IMR-90 (cell line): Measurements from ENCODE around the gene SMARCD2. TPM values are rescaled to one million over a fixed set of nuclear protein-coding genes. Genes with fewer than 3 reads are reported as not detected.

Experiments used
- ATAC-seq: fragments of 200-7000 bp; cut with Tn5 transposase; 2 replicates; pipeline ENCODE4 v1.9.1; 2020; ENCODE audit warnings: low read depth, mild to moderate bottlenecking, moderate library complexity
- BruUV-seq: library from RNA; stranded (reverse); fragments of 400-500 nt; replicated peaks from 2 replicates; lab custom pipeline; 2021; lab: Mats Ljungman, UMichigan
- CTCF ChIA-PET: fragments of 300-600 bp; formaldehyde crosslinking; extraction: SDS; loops from one replicate; lab custom pipeline; 2021; ENCODE audit warnings: antibody characterized with exemption; lab: Yijun Ruan, JAX
- POLR2A ChIA-PET: fragments of 300-600 bp; sonication (Branson Sonifier 250); formaldehyde crosslinking; loops from one replicate; lab custom pipeline; 2022; ENCODE audit warnings: antibody characterized with exemption; ENCODE audit not compliant: unreplicated experiment; lab: Charles Lee
- DNase-seq: peaks from one replicate; pipeline ENCODE4 v3.0.0; 2013
- H2AFZ ChIP-seq: replicated peaks from 2 replicates; pipeline ENCODE3; 2013; ENCODE audit warnings: low read length, mild to moderate bottlenecking; ENCODE audit not compliant: poor library complexity
- H2AK5ac ChIP-seq: 2 replicates; pipeline ENCODE4 v1.6.1; 2013; ENCODE audit warnings: low read depth, low read length, inconsistent platforms
- H2AK9ac ChIP-seq: replicated peaks from 2 replicates; pipeline ENCODE3; 2013; ENCODE audit warnings: mild to moderate bottlenecking, low read depth, low read length, moderate library complexity; ENCODE audit not compliant: poor library complexity
- H2BK120ac ChIP-seq: 2 replicates; pipeline ENCODE4 v1.6.1; 2013; ENCODE audit warnings: low read depth, low read length, inconsistent platforms
- H2BK15ac ChIP-seq: 3 replicates; pipeline ENCODE4 v1.6.1; 2013; ENCODE audit warnings: low read depth, low read length, inconsistent platforms
- H2BK20ac ChIP-seq: 2 replicates; pipeline ENCODE4 v1.6.1; 2013; ENCODE audit warnings: low read depth, mild to moderate bottlenecking, inconsistent platforms, low read length, moderate library complexity
- H2BK5ac ChIP-seq: 2 replicates; pipeline ENCODE4 v1.6.1; 2013; ENCODE audit warnings: mild to moderate bottlenecking, low read depth, low read length, inconsistent platforms; ENCODE audit not compliant: poor library complexity, severe bottlenecking
- H3K14ac ChIP-seq: replicated peaks from 2 replicates; pipeline ENCODE4 v1.6.1; 2013; ENCODE audit warnings: low read depth, low read length, inconsistent platforms
- H3K18ac ChIP-seq: 2 replicates; pipeline ENCODE4 v1.6.1; 2013; ENCODE audit warnings: low read depth, low read length, control low read depth
- H3K23ac ChIP-seq: 2 replicates; pipeline ENCODE4 v1.6.1; 2013; ENCODE audit warnings: low read depth, low read length, inconsistent platforms
- H3K27ac ChIP-seq: 2 replicates; pipeline ENCODE4 v1.5.1; 2013; ENCODE audit warnings: mild to moderate bottlenecking, control low read depth, low read length; ENCODE audit not compliant: insufficient read depth
- H3K27me3 ChIP-seq: 2 replicates; pipeline ENCODE4 v1.6.1; 2013; ENCODE audit warnings: low read length; ENCODE audit not compliant: control insufficient read depth, insufficient read depth
- H3K36me3 ChIP-seq: 2 replicates; pipeline ENCODE4 v1.6.1; 2013; ENCODE audit warnings: low read length, mixed read lengths; ENCODE audit not compliant: control insufficient read depth, insufficient read depth
- H3K4ac ChIP-seq: 2 replicates; pipeline ENCODE4 v1.6.1; 2013; ENCODE audit warnings: low read depth, low read length, inconsistent platforms
- H3K4me1 ChIP-seq: 2 replicates; pipeline ENCODE4 v1.6.1; 2013; ENCODE audit warnings: low read length, mixed read lengths; ENCODE audit not compliant: control insufficient read depth, insufficient read depth
- H3K4me2 ChIP-seq: 2 replicates; pipeline ENCODE4 v1.6.1; 2013; ENCODE audit warnings: low read depth, mild to moderate bottlenecking, control low read depth, low read length, moderate library complexity
- H3K4me3 ChIP-seq: 2 replicates; pipeline ENCODE4 v1.5.1; 2013; ENCODE audit warnings: low read depth, mild to moderate bottlenecking, control low read depth, low read length, moderate library complexity; ENCODE audit not compliant: insufficient read depth
- H3K56ac ChIP-seq: 2 replicates; pipeline ENCODE4 v1.6.1; 2013; ENCODE audit warnings: low read length, inconsistent platforms; ENCODE audit not compliant: insufficient read depth; ENCODE audit errors: extremely low read depth
- H3K79me1 ChIP-seq, 2 experiments: 2 replicates each; pipeline ENCODE4 v1.6.1; 2013; ENCODE audit warnings: low read length in 2 of 2, inconsistent platforms in 1 of 2, low read depth in 1 of 2
- H3K9ac ChIP-seq: 2 replicates; pipeline ENCODE4 v1.6.1; 2013; ENCODE audit warnings: low read depth, low read length, control low read depth
- H3K9me1 ChIP-seq: 2 replicates; pipeline ENCODE4 v1.6.1; 2013; ENCODE audit warnings: low read length, inconsistent platforms; ENCODE audit not compliant: insufficient read depth
- H3K9me3 ChIP-seq: 2 replicates; pipeline ENCODE4 v1.6.1; 2013; ENCODE audit warnings: low read length; ENCODE audit not compliant: control insufficient read depth, insufficient read depth
- H4K20me1 ChIP-seq: 2 replicates; pipeline ENCODE4 v1.6.1; 2013; ENCODE audit warnings: low read length, inconsistent platforms; ENCODE audit not compliant: insufficient read depth
- H4K5ac ChIP-seq: 2 replicates; pipeline ENCODE4 v1.6.1; 2013; ENCODE audit warnings: mild to moderate bottlenecking, low read depth, low read length, control low read depth
- H4K8ac ChIP-seq, 2 experiments: 2 replicates each; pipeline ENCODE4 v1.6.1; 2013; ENCODE audit warnings: low read depth in 2 of 2, low read length in 2 of 2, control low read depth in 1 of 2, inconsistent platforms in 1 of 2
- H4K91ac ChIP-seq: 2 replicates; pipeline ENCODE4 v1.6.1; 2013; ENCODE audit warnings: low read depth, low read length, inconsistent platforms; ENCODE audit not compliant: insufficient read depth
- NFE2L2 ChIP-seq: fragments of 150-350 bp; IDR thresholded peaks from 2 replicates; pipeline ENCODE4 v1.6.1; 2016; ENCODE audit warnings: low read depth, mild to moderate bottlenecking, low read length
- RAD21 ChIP-seq: IDR thresholded peaks from 2 replicates; pipeline ENCODE4 v1.6.1; 2012; ENCODE audit warnings: low read length, improper control_type of control experiment
- WGBS, 2 experiments: methylation state at CpG; one replicate each; pipeline versions ENCODE4 v1.1.5 to v1.1.7; 2013; ENCODE audit warnings: missing lambda C conversion rate in 2 of 2; ENCODE audit not compliant: insufficient read length in 1 of 2; ENCODE audit errors: extremely low coverage in 2 of 2; 5-methylcytosine and 5-hydroxymethylcytosine counted together
- dilution Hi-C: fragments of 300-500 bp; cut with HindIII; formaldehyde crosslinking; loops from one replicate; pipeline ENCODE4 v1.14.3; 2018; ENCODE audit warnings: low sequenced_read_pairs; ENCODE audit not compliant: unreplicated experiment
- in situ Hi-C: fragments of 300-500 bp; cut with MboI; formaldehyde crosslinking; loops from 3 replicates; pipeline ENCODE4 v1.14.3; 2019; ENCODE audit warnings: low sequenced_read_pairs, inconsistent platforms, mixed read lengths
- intact Hi-C: fragments of 100-400 bp; cut with micrococcal nuclease; formaldehyde crosslinking; loops from 2 replicates; pipeline ENCODE4 v1.10.0; 2022
- polyA plus RNA-seq, 3 experiments: library from polyadenylated mRNA; depleted of rRNA; stranded (reverse); fragments of >200 nt; gene quantifications; 2 replicates each; pipeline ENCODE4 v1.2.3, GENCODE V29; 2012; ENCODE audit warnings: low replicate concordance in 1 of 3
- total RNA-seq: library from RNA; depleted of rRNA; stranded (reverse); fragments of >200 nt; gene quantifications from 2 replicates; pipeline ENCODE4 v1.2.3, GENCODE V29; 2012

Gene SMARCD2
- total and polyA plus RNA-seq, 2 of the 4 experiments (the other 2 are of a cell fraction) = 56.9 to 91.2 TPM

- DNase-seq (no peak), ATAC-seq (no peak)
- Histone ChIP-seq H3K27ac (no peak overlapping the region), H3K79me1 (peaks cover 28 to 45% of the 10 kb centered on the region in 2 experiments), H3K23ac (no peak overlapping the region), H2AK5ac (no peak overlapping the region), H3K4ac (no peak overlapping the region), H3K9ac (no peak overlapping the region), H2BK120ac (no peak overlapping the region), H2BK15ac (no peak overlapping the region), H3K9me3 (no peaks in the 10 kb centered on the region), H4K20me1 (peaks cover 8% of the 10 kb centered on the region), H3K18ac (no peak overlapping the region), H3K14ac (no peak overlapping the region), H3K4me1 (peaks cover 2% of the 10 kb centered on the region; the same call in 1 of the 2 replicates), H2AK9ac (no peak overlapping the region), H2BK20ac (no peak overlapping the region), H3K36me3 (peaks cover 56% of the 10 kb centered on the region), H2AFZ (no peak overlapping the region), H3K56ac (no peak overlapping the region), H4K91ac (no peak overlapping the region), H2BK5ac (no peak overlapping the region), H3K4me2 (no peak overlapping the region), H3K9me1 (no peaks in the 10 kb centered on the region), H4K5ac (no peak overlapping the region), H3K4me3 (no peak overlapping the region), H3K27me3 (no peaks in the 10 kb centered on the region), H4K8ac (no peak overlapping the region)
- no TSS peak for BruUV-seq
- no CpG with 5 or more reads among the region's 1 CpG for WGBS, 2 experiments
- dilution Hi-C loops = no loop called here
- in situ Hi-C loops = no loop called here
- ChIA-PET POLR2A (no interaction called here), CTCF (no interaction called here)
- no peak for TF ChIP-seq NFE2L2
- no peak for TF ChIP-seq RAD21
- intact Hi-C loops = no loop called here
These were observed 41.7 kb downstream of the SMARCD2 start for GRCh38 chr17:63800783-63801182.
